ENCODE results near the gene PPIP5K2. TPM values are rescaled to one million over a fixed set of nuclear protein-coding genes. Genes with fewer than 3 reads are reported as not detected.

PPIP5K2 gene
- total RNA-seq, 6 donors from 2014 or later: 10.9 to 48.5 (median 34.7) TPM

DNA sequence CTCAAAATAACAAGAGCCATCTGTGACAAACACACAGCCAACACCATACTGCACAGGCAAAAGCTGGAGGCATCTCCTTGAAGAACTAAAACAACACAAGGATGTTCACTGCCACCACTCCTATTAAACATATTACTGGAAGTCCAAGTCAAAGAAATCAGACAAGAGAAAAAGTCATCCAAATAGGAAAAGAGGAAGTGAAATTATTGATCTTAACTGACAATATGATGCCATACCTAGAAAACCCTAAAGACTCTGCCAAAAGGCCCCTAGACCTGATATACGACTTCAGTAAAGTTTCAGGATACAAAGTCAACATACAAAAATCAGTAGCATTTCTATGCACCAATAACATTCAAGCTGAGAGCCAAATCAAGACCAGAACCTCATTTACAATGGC, 108.5 kb downstream of the PPIP5K2 start:
- ATAC-seq (ENCODE audit: low FRiP score in 2 of 2): no peak
- Histone ChIP-seq H3K36me3 (no peaks in the 10 kb centered on the region), H3K9me3 (no peaks in the 10 kb centered on the region), H3K27ac (no peak overlapping the region), H3K4me3 (no peak overlapping the region), H3K4me1 (peaks cover 0 to 4% (median 0%) of the 10 kb centered on the region in 4 donors), H3K27me3 (no peaks in the 10 kb centered on the region)
- 75 to 78% methylated on average over 1 of the region's 1 CpG for WGBS, 2 donors
- DNase-seq: no peak
- TF ChIP-seq POLR2AphosphoS5 (IDR thresholded peaks at IDR 0.05) (no peak), POLR2A (IDR thresholded peaks at IDR 0.05) (no peak)

- no peaks in the 10 kb centered on the region for H3K9me3 ChIP-seq
- H3K27me3 ChIP-seq: no peaks in the 10 kb centered on the region
- no peaks in the 10 kb centered on the region for H3K36me3 ChIP-seq
- H3K27ac ChIP-seq: no peak overlapping the region
- TF ChIP-seq, protein P1, sequence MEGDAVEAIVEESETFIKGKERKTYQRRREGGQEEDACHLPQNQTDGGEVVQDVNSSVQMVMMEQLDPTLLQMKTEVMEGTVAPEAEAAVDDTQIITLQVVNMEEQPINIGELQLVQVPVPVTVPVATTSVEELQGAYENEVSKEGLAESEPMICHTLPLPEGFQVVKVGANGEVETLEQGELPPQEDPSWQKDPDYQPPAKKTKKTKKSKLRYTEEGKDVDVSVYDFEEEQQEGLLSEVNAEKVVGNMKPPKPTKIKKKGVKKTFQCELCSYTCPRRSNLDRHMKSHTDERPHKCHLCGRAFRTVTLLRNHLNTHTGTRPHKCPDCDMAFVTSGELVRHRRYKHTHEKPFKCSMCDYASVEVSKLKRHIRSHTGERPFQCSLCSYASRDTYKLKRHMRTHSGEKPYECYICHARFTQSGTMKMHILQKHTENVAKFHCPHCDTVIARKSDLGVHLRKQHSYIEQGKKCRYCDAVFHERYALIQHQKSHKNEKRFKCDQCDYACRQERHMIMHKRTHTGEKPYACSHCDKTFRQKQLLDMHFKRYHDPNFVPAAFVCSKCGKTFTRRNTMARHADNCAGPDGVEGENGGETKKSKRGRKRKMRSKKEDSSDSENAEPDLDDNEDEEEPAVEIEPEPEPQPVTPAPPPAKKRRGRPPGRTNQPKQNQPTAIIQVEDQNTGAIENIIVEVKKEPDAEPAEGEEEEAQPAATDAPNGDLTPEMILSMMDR (IDR thresholded peaks at IDR 0.05): peak; percentile 38 to 84 (median 75)
- no peak for TF ChIP-seq POLR2AphosphoS5 (IDR thresholded peaks at IDR 0.05)
- DNase-seq (peak in 1 of 2 donors; percentile 34), ATAC-seq (ENCODE audit: low FRiP score in 2 of 2) (peak in 1 of 2 donors; percentile 86)
- H3K4me3 ChIP-seq: no peak overlapping the region
- no peaks in the 10 kb centered on the region for H3K4me1 ChIP-seq
- WGBS, 2 donors: 77% methylated on average over 7 of the region's 7 CpGs
These were observed 112.4 kb downstream of the PPIP5K2 start for GRCh38 chr5:103232393-103232999.

GRCh38 chr5:103234239-103234975, 114.3 kb downstream of the PPIP5K2 start:
- no peak overlapping the region for H3K27ac ChIP-seq
- H3K9me3 ChIP-seq: no peaks in the 10 kb centered on the region
- H3K4me3 ChIP-seq: no peak overlapping the region
- ATAC-seq (ENCODE audit: low FRiP score in 2 of 2) (no peak), DNase-seq (no peak)
- H3K27me3 ChIP-seq: no peaks in the 10 kb centered on the region
- no peaks in the 10 kb centered on the region for H3K36me3 ChIP-seq
- TF ChIP-seq POLR2A (IDR thresholded peaks at IDR 0.05) (no peak), POLR2AphosphoS5 (IDR thresholded peaks at IDR 0.05) (no peak), EP300 (IDR thresholded peaks at IDR 0.05) (no peak)
- TF ChIP-seq, protein P1 (IDR thresholded peaks at IDR 0.05): no peak
- H3K4me1 ChIP-seq: no peaks in the 10 kb centered on the region
- WGBS, 2 donors: 83 to 85% methylated on average over 4 of the region's 4 CpGs

DNA sequence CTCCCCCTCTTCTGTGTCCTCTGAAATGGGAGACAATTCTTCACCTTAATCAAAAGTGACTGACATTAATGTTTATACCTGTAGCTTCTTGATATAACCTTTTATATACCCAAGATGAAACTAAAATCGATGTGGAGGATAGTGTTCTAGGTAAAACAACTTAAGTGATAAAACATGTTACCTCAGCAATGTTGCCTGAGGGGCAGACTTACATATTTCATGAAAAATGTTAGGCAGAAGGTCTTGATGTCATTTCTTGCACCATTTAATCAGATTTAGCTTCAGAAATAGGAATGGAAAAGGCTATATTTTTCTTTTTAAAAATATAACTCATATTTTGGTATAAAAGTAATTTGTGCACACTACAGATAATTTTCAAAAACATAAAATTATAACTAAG, 115.8 kb downstream of the PPIP5K2 start:
- TF ChIP-seq POLR2AphosphoS5 (IDR thresholded peaks at IDR 0.05) (no peak), EP300 (IDR thresholded peaks at IDR 0.05) (no peak), POLR2A (IDR thresholded peaks at IDR 0.05) (no peak)
- TF ChIP-seq, protein P1 (IDR thresholded peaks at IDR 0.05): no peak
- no peaks in the 10 kb centered on the region for H3K4me1 ChIP-seq
- no peaks in the 10 kb centered on the region for H3K36me3 ChIP-seq
- H3K9me3 ChIP-seq: no peaks in the 10 kb centered on the region
- no peak for ATAC-seq (ENCODE audit: low FRiP score in 2 of 2)
- no peak overlapping the region for H3K27ac ChIP-seq
- no peak overlapping the region for H3K4me3 ChIP-seq
- 77 to 81% methylated on average over 1 of the region's 1 CpG for WGBS, 2 donors
- no peaks in the 10 kb centered on the region for H3K27me3 ChIP-seq
- DNase-seq: no peak

GRCh38 chr5:103237778-103238177, 117.7 kb downstream of the PPIP5K2 start:
- ATAC-seq (ENCODE audit: low FRiP score in 2 of 2) (no peak), DNase-seq (no peak)
- no peaks in the 10 kb centered on the region for H3K27me3 ChIP-seq
- 90 to 93% methylated on average over 1 of the region's 1 CpG for WGBS, 2 donors
- no peak overlapping the region for H3K27ac ChIP-seq
- H3K4me3 ChIP-seq: no peak overlapping the region
- TF ChIP-seq POLR2A (IDR thresholded peaks at IDR 0.05) (no peak), POLR2AphosphoS5 (IDR thresholded peaks at IDR 0.05) (no peak), EP300 (IDR thresholded peaks at IDR 0.05) (no peak)
- TF ChIP-seq, protein P1 (IDR thresholded peaks at IDR 0.05): no peak
- no peaks in the 10 kb centered on the region for H3K36me3 ChIP-seq
- H3K9me3 ChIP-seq: no peaks in the 10 kb centered on the region
- no peaks in the 10 kb centered on the region for H3K4me1 ChIP-seq

All from upper lobe of left lung (tissue), 6 donors.